ENCODE measurements around the gene HDLBP. TPM values are rescaled to one million over a fixed set of nuclear protein-coding genes. Genes with fewer than 3 reads are reported as not detected.

The HDLBP gene
- total RNA-seq, 6 donors from 2014 or later: 339 to 691 (median 487) TPM

DNA sequence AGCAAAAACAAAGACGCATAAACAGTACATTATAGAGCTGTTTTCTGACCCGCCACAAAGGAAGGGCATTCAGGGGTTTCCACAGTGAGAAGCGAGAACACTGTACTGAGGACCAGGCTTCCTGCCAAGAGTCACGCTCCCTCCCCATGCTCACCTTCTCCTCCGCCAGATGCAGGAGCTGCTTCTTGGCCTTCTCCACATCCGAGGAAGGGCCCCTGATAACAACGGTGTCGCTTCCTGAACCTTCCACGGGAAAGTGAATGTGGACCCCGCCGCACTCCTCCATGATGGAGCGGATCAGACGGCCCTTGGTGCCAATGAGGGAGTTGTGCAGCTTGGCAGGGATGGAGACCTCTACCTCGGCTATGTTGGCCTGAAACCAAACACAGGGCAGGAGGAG lies 73.2 kb downstream of the HDLBP start:
- 88 to 91% methylated on average over 14 of the region's 14 CpGs for WGBS, 2 donors
- peaks cover 71 to 100% (median 97%) of the 10 kb centered on the region in 4 donors for H3K36me3 ChIP-seq
- TF ChIP-seq, protein P1, sequence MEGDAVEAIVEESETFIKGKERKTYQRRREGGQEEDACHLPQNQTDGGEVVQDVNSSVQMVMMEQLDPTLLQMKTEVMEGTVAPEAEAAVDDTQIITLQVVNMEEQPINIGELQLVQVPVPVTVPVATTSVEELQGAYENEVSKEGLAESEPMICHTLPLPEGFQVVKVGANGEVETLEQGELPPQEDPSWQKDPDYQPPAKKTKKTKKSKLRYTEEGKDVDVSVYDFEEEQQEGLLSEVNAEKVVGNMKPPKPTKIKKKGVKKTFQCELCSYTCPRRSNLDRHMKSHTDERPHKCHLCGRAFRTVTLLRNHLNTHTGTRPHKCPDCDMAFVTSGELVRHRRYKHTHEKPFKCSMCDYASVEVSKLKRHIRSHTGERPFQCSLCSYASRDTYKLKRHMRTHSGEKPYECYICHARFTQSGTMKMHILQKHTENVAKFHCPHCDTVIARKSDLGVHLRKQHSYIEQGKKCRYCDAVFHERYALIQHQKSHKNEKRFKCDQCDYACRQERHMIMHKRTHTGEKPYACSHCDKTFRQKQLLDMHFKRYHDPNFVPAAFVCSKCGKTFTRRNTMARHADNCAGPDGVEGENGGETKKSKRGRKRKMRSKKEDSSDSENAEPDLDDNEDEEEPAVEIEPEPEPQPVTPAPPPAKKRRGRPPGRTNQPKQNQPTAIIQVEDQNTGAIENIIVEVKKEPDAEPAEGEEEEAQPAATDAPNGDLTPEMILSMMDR (IDR thresholded peaks at IDR 0.05): no peak
- TF ChIP-seq EP300 (IDR thresholded peaks at IDR 0.05) (no peak), POLR2AphosphoS5 (IDR thresholded peaks at IDR 0.05) (no peak), POLR2A (IDR thresholded peaks at IDR 0.05) (no peak)

DNA sequence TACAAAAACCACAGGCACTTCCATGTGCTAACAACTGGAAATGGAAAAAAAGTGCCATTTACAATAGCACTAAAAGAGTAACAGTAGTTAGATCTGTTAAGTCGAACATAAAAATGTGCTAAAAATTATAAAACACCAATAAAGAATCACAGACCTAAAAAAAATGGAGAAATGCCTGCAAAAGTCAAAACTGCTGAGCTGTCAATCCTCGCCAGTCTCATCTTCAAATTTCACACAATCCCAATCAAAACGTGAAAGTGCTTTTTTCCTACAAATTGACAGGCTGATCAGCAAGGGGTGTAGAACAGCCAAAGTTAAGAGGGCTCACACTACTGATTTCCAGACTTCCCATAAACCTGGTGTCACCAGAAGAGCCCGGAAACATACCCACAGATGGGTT lies 73.8 kb downstream of the HDLBP start:
- no peak for ATAC-seq (ENCODE audit: low FRiP score in 2 of 2)
- 86 to 90% methylated on average over 4 of the region's 4 CpGs for WGBS, 2 donors
- no peaks in the 10 kb centered on the region for H3K9me3 ChIP-seq
- no peaks in the 10 kb centered on the region for H3K27me3 ChIP-seq
- no peak overlapping the region for H3K27ac ChIP-seq
- peaks cover 64 to 100% (median 98%) of the 10 kb centered on the region in 4 donors for H3K36me3 ChIP-seq
- TF ChIP-seq, protein P1 (IDR thresholded peaks at IDR 0.05): no peak
- TF ChIP-seq POLR2AphosphoS5 (IDR thresholded peaks at IDR 0.05) (no peak), POLR2A (IDR thresholded peaks at IDR 0.05) (no peak), EP300 (IDR thresholded peaks at IDR 0.05) (no peak)
- no peaks in the 10 kb centered on the region for H3K4me1 ChIP-seq
- no peak for DNase-seq
- H3K4me3 ChIP-seq: no peak overlapping the region

More for the DNA sequence above, 73.2 kb downstream of the HDLBP start:
- DNase-seq: no peak
- no peak overlapping the region for H3K4me3 ChIP-seq
- no peaks in the 10 kb centered on the region for H3K27me3 ChIP-seq
- ATAC-seq (ENCODE audit: low FRiP score in 2 of 2): no peak
- no peaks in the 10 kb centered on the region for H3K9me3 ChIP-seq
- H3K27ac ChIP-seq: no peak overlapping the region
- H3K4me1 ChIP-seq: no peaks in the 10 kb centered on the region

DNA sequence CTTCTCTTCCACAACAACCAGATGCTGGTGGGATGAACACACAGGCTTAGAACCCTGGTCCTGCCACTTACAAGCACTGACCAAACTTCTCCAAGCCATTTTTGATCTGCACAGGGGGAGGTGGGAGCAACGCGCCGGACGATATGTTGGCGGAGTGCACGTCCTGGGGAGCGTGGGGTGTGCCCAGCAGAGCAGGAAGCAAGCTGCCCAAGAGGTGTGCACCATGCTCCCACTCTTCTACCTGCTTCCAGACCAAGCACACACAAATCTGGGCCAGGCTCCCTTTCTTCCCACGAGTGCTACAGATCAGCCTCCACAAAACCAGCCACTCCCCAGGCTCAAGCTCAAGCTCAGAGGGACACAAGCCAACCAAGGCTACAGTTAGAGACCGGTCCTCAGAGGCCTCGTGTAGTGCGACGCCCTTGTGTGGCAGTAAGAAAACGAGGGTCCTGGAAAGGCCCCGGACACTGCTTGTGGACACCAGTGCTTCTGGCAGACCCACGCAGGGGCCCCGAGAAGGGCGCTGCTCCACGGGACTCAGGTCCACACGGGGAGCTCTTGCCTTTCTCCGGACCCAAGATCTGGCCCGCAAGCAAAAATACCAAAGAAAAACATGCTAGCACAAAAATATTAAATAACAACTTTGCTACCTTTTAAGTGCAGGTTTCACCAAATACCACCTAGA lies 75.0 kb downstream of the HDLBP start:
- no peak for TF ChIP-seq POLR2AphosphoS5 (IDR thresholded peaks at IDR 0.05)
- TF ChIP-seq POLR2A (IDR thresholded peaks at IDR 0.05): no peak
- TF ChIP-seq, protein P1 (IDR thresholded peaks at IDR 0.05): no peak
- TF ChIP-seq EP300 (IDR thresholded peaks at IDR 0.05): no peak
- Histone ChIP-seq H3K4me1 (no peaks in the 10 kb centered on the region), H3K9me3 (no peaks in the 10 kb centered on the region), H3K27me3 (no peaks in the 10 kb centered on the region), H3K27ac (no peak overlapping the region), H3K36me3 (peaks cover 63 to 100% (median 98%) of the 10 kb centered on the region in 4 donors), H3K4me3 (no peak overlapping the region)
- DNase-seq (no peak), ATAC-seq (ENCODE audit: low FRiP score in 2 of 2) (no peak)
- WGBS, 2 donors: 95% methylated on average over 17 to 21 of the region's 21 CpGs

DNA sequence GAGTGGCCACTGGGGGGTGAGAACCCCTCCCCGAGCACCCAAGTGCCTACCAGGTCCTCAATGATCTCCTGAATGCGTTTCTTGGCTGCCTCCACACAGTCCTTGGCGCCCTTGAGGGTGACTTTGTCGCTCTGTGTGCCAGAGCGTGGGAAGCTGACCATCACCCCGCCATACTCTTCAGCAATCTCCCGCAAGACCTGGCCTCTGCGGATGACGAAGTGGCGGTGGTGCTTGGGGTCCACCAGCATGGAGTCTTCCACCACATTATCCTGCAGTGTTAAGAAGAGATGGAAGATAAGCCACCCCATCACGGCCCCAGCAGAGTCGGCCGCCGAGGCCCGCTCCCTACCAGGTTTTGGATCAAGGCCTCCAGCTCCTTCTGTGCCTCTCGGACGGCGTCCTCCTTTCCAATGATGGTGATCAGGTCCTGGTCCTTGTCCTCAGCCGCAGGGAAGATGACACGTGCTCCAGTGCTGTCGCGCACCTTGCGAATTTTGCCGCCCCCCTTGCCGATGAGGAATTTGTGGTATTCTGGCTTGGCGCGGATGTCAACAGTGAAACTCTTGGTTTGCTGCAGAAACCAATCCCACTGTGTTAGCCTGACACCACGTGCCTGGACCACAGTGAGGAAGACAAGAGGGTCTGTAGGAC lies 75.8 kb downstream of the HDLBP start:
- no peak overlapping the region for H3K4me3 ChIP-seq
- H3K36me3 ChIP-seq: peaks cover 67 to 100% (median 99%) of the 10 kb centered on the region in 4 donors
- no peaks in the 10 kb centered on the region for H3K27me3 ChIP-seq
- DNase-seq: no peak
- TF ChIP-seq EP300 (IDR thresholded peaks at IDR 0.05) (no peak), POLR2AphosphoS5 (IDR thresholded peaks at IDR 0.05) (no peak)
- TF ChIP-seq, protein P1 (IDR thresholded peaks at IDR 0.05): no peak
- WGBS, 2 donors: 92 to 95% methylated on average over 27 to 28 of the region's 28 CpGs
- no peaks in the 10 kb centered on the region for H3K9me3 ChIP-seq
- no peak for ATAC-seq (ENCODE audit: low FRiP score in 2 of 2)
- no peaks in the 10 kb centered on the region for H3K4me1 ChIP-seq
- H3K27ac ChIP-seq: no peak overlapping the region

Measured in upper lobe of left lung (tissue), 6 donors.